Measurements from ENCODE around the gene ADAMTS2.

ADAMTS2 gene

GRCh38 chr5:179195561-179196404 is 149.5 kb downstream of the ADAMTS2 start:
- POLR2A ChIA-PET = no interaction called here
- no peak for TF ChIP-seq CTCF (IDR thresholded peaks at IDR 0.05; ENCODE audit: control extremely low read depth, extremely low read depth, low read depth, missing control alignments)
- DNase-seq (ENCODE audit: extremely low spot score) = no peak
- CTCF ChIA-PET = no interaction called here

DNA sequence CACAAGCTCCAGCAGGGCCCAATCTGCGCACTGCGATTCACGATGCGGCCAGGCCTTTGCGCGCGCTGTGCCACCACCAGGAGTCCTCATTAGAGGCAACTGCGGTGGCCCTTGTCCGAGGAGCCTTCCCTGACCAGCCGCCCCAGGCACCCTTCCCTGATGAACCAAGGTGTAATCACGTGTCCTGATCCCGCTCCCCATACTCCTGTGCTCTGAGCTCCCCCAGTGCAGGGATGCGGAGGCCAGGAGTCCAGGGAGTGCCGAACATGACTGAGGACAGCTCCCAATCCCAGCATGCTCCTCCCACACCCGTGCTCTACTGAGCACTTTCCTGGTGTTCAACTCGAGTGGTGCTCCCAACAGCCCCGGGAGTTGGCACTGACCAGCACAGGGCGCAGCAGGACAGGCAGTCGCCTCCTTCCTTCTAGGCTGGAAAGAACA is 150.3 kb downstream of the ADAMTS2 start:
- POLR2A ChIA-PET = no interaction called here
- no peak for DNase-seq (ENCODE audit: extremely low spot score)
- TF ChIP-seq CTCF (IDR thresholded peaks at IDR 0.05; ENCODE audit: control extremely low read depth, extremely low read depth, low read depth, missing control alignments) = no peak
- CTCF ChIA-PET = no interaction called here

DNA sequence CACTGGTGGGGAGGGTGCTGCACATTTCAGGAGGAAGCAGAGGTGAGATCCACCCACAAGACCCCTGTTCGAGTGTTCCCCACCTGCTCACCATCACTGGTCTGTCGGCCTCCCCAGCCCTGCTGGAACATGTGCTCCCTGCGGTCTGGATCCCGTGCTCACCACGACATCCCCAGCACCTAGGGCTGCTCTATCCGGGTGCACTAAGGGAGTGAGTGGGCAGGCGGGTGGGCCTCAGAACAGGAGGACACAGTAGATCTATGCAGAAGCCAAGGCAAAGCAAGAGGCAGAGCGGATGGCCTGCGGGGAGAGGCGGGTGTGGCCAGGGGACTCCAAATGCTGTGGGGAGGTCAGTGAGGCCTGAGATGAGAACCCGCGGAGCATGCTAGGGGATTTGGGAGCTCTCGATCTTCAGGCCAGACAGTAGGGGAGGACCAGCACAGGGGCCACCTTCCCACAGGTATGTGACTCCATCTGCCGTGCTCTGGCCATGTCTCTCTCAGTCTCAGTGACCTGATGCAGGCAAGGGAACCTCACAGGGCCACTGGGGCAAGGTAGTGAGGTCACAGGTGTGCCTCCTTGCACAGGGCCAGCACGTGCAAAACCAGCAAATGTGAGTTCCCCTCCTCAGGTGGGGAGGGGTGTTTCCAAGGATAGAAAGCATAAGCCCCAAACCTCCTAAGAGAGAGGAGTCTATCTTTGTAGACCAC is 150.9 kb downstream of the ADAMTS2 start:
- ChIA-PET POLR2A (no interaction called here), CTCF (no interaction called here)
- DNase-seq (ENCODE audit: extremely low spot score) = no peak
- TF ChIP-seq CTCF (IDR thresholded peaks at IDR 0.05; ENCODE audit: control extremely low read depth, extremely low read depth, low read depth, missing control alignments) = no peak

DNA sequence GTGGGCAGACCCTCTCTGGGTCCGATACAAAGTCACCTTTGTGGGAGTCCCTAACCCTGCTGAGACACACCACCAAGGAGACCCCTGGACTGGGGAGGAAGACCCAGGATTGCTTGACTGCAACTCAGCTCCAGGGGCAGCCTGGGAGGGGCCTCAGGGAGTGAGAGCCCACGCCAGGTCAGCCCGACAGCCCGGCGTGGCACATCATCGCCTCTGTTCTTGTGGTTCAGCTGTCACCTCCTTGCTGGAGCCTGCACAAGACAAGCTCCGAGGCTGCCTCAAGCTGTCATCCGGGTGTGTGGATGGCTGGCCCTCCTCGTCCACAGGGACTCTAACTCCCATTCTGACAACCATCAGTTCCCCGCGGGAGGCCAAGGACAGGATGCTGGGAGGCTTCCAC is 151.5 kb downstream of the ADAMTS2 start:
- ChIA-PET POLR2A (no interaction called here), CTCF (no interaction called here)
- DNase-seq (ENCODE audit: extremely low spot score) = no peak
- no peak for TF ChIP-seq CTCF (IDR thresholded peaks at IDR 0.05; ENCODE audit: control extremely low read depth, extremely low read depth, low read depth, missing control alignments)

DNA sequence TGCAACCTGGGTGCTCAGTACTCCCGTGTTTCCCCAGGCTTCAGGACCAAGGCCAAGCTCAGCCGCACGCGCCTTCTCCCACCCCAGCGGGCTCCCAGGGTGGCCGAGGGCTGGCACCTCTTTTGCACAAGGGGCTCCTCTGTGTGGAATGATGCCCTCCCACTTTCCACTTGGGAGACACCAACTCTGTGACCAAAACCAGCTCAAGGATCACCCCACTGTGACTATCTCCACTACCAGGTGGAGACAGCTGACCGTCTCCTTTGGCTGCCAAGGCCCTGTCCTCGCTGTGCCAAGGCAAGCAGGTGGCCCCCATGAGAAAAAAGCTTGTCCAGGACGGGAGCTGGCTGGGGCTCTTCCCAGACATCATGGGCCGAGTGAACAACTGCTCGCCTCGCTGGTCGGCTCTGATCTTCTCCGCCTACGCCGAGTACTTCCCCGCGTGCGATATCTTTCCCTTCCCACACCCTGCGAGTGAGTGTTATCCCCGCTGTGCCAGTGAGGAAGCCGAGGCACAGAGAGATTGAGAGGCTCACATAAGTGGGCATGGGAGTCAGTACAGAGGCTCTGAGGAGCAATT is 152.3 kb downstream of the ADAMTS2 start:
- no peak for DNase-seq (ENCODE audit: extremely low spot score)
- no peak for TF ChIP-seq CTCF (IDR thresholded peaks at IDR 0.05; ENCODE audit: control extremely low read depth, extremely low read depth, low read depth, missing control alignments)
- ChIA-PET POLR2A (no interaction called here), CTCF (no interaction called here)

GRCh38 chr5:179192185-179192890 is 152.9 kb downstream of the ADAMTS2 start:
- CTCF ChIA-PET = no interaction called here
- TF ChIP-seq CTCF (IDR thresholded peaks at IDR 0.05; ENCODE audit: control extremely low read depth, extremely low read depth, low read depth, missing control alignments) = no peak
- no peak for DNase-seq (ENCODE audit: extremely low spot score)
- POLR2A ChIA-PET = no interaction called here
